Measurements from ENCODE around the gene CD8A.
"Not testable (repeated sequence)": the region's sequence is repeated elsewhere in the genome, so short reads cannot be mapped to it uniquely, and the experiment has no call there.

The CD8A gene

GRCh38 chr2:86790676-86791572 lies at the start of gene CD8A:
CD8A (minus strand) TSS chr2:86790913; CDS start chr2:86790825, 88 bp downstream.
- DNase-seq, result no peak

GRCh38 chr2:86839871-86840548 lies 49.3 kb upstream of the CD8A start:
- not testable (repeated sequence) for DNase-seq

GRCh38 chr2:86839455-86839854 lies 48.7 kb upstream of the CD8A start:
- not testable (repeated sequence) for DNase-seq

DNA sequence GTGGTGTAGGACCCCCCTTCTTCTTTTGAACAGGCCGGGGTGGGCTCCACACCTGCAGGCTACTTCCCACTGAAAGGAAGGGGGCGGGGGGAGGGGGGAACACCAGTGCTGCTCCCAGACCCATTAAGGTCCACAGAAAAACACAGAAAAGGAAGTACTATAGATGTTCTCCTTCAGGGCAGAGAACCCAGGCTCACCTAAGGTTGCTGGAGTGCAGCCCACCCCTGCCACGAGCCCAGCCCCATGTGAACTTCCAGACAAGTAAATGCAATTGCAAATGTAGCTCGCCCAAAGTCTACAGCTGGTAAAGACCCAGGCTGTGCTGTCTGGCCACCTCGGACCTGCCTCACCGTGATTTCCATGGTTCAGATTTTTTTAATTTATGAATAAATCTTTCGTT lies 47.0 kb upstream of the CD8A start:
- DNase-seq, result not testable (repeated sequence)

DNA sequence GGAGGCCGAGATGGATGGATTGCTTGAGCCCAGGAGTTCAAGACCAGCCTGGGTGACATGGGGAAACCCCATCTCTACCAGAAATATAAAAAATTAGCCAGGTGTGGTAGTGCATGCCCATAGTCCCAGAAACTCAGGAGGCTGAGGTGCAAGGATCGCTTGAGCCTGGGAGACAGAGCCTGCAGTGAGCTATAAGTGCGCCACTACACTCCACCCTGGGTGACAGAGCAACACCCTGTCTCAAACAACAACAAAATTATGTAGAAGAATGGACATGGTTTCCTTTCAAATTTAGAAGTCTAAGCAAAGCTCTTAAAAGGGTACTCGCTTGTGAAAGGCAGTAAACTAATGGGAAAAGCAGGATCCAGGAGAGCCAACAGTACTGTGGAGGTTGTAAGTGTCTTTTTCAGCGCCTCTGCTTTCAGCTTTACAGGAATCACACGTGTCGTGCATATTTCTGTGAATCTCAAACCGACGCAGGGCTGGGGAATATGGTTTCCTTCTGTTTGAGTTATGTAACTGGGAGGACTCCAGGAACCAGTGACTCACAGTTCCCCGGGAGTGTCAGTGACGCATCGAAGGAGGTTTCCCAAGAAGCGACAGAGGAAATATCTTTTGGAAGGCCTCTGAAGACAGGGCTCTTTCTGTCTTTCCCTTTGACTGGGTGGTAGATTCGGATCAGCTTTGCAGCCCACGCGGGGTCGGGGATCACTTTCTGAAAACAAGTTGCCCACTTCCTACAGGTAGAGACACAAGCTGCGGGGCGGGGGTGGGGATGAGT lies 46.4 kb upstream of the CD8A start:
- not testable (repeated sequence) for DNase-seq

GRCh38 chr2:86835548-86835889 lies 44.8 kb upstream of the CD8A start:
- DNase-seq, result not testable (repeated sequence)

DNA sequence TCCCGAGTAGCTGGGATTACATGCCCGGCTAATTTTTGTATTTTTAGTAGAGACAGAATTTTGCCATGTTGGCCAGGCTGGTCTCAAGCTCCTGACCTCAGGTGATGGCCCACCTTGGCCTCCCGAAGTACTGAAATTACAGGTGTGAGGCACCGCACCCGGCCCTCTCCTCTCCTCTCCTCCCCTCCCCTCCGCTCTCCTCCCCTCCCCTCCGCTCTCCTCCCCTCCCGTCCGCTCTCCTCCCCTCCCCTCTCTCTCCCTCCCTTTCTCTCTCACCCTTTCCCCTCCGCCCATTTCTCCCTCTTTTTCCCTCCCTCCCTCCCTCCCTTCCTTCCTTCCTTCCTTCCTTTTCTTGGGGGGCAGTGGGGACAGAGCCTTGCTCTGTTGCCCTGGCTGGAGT lies 42.6 kb upstream of the CD8A start:
- DNase-seq, result no peak

DNA sequence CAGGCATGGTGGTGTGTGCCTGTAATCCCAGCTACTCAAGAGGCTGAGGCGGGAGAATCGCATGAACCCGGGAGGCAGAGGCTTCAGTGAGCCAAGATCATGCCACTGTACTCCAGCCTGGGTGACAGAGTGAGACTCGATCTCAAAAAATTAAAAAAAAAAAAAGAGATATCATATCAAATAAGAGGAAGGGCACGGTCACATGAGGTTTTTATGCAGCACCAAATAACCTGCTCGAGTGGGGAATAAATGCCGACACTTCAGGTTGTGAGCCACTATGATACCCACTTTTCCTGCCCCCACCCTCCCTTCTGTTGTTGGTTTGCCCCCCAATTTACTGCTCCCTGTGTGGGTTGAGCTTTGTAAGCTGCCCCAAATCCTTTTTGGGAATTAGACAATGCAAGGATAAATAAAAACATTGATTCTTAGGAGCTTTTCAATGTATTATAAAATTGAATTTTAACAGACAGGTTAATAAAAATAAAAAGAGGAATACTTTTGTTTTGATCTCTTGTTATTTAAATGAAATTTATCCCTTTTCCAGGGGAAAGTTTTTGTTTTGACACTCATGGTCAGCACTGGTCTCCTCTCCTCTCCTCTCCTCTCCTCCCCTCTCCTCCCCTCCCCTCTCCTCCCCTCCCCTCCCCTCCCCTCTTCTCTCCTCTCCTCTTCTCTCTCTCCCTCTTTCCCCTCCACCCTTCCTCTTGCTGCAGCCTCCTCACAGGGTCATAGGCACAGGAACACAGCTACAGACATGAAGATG lies 41.8 kb upstream of the CD8A start:
- DNase-seq, result no peak

DNA sequence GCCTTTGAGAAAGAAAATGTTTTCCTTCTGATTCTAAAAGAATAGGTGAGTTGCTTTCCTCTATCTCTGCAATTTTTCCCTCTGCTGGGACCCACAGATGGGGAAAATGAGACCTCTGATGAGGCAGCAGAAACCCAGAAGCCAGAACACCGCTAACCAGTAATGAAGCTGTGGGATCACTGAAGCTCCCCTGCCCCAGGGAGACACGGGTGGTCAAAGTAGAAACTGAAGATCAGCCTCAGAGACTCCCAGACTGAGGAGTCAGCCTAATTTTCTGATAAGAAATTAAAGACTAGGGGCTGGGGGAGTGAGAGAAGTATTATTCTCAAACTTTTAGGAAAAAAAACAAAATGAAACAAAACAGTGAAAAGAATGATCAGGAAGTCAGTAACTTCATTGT lies 40.8 kb upstream of the CD8A start:
- DNase-seq, result no peak

DNA sequence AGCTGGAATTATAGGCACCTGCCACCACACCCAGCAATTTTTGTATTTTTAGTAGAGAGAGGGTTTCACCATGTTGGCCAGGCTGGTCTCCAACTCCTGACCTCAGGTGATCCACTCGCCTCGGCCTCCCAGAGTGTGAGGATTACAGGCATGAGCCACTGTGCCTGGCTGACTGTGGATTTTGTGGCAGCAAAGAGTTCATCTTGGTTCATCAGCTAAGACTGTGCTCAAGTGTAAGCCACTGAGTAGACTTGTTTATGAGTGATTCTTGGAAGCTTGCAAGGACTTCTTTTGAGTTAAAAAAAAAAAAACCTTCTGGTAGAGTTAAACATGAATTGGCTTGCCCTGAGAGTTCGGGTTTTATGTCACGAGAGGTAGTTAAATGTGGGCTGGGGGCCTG lies 36.2 kb upstream of the CD8A start:
- DNase-seq, result no peak

- DNase-seq, result no peak
Observed at GRCh38 chr2:86825693-86826381, 35.1 kb upstream of the CD8A start.

DNA sequence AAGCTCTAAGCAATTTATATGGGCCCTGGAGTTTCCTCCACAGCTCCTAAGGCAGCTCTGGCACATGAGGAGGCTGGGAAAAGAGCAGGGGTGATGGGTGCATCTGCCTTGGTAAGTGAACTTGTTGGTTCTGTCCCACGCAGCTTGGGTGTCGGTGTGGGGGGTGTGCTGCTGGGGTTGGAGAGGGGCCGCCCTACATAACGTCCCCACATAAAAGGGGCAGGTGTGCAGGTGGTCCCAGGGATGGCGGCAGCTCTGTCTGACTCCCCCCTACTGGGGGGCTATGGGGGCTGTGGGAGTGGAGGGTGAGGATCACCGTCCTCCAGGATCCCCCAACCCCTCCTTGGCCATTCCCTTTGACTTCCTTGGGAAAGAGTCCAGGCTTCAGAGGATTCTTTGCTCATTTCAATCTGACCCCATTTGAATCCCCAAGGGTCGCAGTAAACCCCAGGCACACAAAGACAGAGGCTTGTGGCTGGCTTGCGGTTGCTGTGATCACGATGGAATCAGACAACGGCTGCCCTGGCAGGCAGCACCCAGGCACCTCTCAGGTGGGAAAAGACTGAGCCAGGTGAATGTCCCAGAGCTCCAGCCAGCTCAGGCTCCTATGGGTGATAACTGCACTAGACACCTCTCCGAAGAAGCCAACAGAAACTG lies 34.5 kb upstream of the CD8A start:
- no peak for DNase-seq

DNA sequence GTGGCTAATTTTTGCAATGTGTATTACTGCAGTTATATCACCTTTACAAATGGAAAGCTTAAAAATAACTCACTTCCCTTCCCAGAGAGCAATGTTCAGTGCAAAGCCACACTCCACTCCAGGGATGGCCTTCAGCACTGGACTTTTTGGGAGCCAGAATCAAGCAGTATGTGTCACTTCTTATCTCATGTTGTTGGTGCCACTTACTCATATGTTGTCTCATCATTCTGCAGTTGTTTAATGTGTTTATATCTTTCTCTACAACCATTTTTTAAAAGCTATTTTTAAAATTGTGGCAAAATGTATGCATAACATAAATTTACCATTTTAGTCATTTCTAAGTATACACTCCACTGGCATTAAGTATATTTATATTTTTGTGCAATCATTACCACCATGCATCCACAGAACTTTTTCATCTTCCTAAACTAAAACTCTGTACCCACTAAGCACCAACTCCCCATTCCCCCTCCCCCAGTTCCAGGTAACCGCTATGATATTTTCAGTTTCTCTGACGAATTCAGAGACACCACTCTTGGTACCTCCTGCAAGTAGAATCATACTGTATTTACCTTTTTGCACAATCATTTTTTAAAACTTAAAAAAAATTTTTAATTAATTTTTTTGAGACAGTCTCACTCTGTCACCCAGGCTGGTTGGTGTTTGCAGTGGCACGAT lies 32.1 kb upstream of the CD8A start:
- DNase-seq, result no peak

DNA sequence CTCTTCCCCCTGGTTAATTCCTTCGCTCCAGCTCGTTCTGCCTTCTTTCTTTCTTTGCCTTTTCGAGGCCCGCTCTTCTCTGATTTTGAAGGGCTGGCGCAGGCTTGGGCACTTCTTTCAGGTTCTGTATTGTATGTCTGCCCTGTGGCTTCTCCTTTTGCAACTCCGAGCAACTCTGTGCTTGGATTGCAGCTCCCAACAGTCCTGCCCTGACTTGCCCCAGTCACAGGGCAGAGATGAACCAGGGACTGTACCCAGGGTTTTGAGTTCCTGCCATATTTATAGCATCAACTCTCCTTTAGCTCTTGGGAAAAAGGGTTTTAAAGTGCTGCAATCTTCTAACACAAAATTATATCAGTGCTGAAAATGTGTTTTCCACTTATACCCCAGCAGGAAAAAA lies 31.1 kb upstream of the CD8A start:
- DNase-seq, result no peak

DNA sequence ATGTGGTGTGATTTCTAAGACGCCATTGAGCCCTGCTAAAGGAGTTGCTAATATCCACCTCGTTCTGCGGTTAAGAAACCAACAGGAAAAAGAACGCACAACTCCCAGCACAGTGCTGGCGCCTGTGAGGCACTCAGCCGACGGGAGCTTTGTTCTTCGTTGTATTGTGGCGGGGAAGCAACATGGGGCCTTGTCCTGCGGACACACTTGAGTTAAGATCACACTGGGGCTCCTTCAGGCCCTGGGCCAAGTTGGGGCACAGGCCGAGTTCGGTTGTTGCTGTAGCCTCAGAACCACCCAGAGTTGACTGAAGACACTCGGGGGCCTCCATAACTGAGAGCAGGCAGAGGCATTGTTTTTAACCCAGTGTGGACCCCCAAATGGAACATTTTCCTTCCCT lies 30.6 kb upstream of the CD8A start:
- no peak for DNase-seq

DNA sequence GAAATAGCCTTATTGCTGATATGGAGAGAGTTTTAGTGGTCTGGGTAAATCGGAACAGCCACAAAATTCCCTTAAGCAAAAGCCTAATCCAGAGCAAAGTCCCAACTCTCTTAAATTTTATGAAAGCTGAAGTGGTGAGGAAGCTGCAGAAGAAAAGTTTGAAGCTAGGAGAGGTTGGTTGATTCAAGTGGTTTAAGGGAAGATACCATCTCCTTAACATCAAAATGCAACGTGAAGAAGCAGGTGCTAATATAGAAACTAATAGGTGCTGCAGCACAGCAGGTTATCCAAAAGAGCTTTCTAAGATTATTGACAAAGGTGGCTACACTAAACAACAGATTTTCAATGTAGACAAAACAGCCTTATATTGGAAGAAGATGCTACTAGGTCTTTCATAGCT lies 28.2 kb upstream of the CD8A start:
- no peak for DNase-seq

- DNase-seq, result no peak
Observed at GRCh38 chr2:86818114-86818801, 27.5 kb upstream of the CD8A start.

DNA sequence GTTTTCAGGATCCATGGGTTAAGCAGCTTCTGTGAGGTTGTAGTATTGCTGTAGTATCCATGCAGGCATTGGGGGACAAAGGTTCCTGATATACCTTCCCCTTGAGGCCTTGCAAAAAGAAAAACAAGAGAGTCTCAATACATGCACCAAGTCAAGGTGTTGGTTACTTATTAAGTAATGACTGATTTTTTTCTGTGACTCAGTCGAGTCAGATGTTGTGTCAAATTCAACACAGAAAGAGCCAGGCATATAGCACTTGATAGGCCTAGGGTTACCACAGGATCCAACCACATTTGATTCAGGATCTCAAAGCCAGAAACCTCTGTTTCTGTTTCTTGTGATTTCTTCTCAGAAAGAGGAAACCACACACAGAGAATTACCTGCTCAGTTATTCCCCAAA lies 24.9 kb upstream of the CD8A start:
- DNase-seq, result no peak

DNA sequence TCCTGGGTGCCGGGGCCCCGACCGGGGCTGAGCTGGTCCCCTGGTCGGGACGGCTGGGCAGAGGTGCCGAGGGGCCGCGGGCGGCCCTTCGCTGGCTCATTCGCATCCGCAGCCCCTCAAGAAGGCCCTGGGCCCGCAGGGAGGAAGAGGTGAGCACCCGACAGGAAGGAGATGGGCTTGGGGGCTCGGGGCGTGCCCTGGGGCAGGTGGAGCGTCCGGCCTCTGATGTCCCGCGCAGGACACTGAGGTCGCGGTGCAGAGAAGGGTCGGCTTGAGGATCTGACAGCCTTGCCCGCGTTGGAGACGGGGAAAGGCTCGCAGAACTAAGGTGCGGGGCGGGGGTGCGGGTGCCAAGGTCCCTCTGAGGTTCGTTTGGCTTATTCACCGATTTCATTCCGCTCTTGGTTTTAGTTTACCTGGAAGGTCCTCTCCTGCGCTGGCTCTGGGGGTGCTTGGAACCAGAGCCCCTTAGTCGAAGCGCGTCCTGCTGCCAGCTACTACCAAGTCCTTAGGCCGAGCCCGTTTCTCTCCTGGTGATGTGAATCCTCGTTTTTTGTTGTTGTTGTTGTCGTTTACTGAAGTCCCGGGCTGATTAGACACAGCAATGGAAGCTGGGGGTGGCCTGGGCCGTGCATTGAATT lies 18.9 kb upstream of the CD8A start:
- DNase-seq, result no peak

Measured in NCI-H524 (cell line).